ENCODE results near the gene STX17. TPM values are rescaled to one million over a fixed set of nuclear protein-coding genes. Genes with fewer than 3 reads are reported as not detected.

STX17 gene
- total RNA-seq, 2 donors from 2014 or later: 34.0 to 87.9 TPM

DNA sequence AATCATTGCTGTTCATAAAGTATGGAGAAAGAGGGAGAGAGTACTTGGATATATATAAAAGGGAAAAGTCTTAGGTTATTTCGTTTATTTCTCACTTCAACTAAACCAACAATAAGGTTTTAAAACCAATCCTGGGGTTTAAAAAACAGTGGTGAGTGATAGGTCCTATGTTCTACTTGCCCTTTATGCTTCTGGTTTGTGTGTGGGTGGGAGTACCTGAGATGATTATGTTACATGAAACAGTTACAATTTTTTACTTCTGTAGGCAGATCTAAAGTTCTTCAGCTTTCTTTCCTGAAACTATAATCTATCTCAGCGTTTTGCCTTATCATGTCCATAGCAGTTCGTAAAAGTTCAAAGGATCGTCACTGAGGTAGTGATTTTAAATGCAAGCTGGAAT lies 49.2 kb downstream of the STX17 start:
- H3K4me3 ChIP-seq: no peak overlapping the region
- no peaks in the 10 kb centered on the region for H3K9me3 ChIP-seq
- 77% methylated on average over 4 of the region's 4 CpGs for WGBS
- DNase-seq (ENCODE audit: low spot score): no peak
- no peak overlapping the region for H3K27ac ChIP-seq
- intact Hi-C loops (cut with DNase I): no loop called here
- H3K27me3 ChIP-seq (replicated peaks; ENCODE audit: insufficient read depth): no peaks in the 10 kb centered on the region
- H3K4me1 ChIP-seq (replicated peaks): no peaks in the 10 kb centered on the region
- TF ChIP-seq, protein P1, sequence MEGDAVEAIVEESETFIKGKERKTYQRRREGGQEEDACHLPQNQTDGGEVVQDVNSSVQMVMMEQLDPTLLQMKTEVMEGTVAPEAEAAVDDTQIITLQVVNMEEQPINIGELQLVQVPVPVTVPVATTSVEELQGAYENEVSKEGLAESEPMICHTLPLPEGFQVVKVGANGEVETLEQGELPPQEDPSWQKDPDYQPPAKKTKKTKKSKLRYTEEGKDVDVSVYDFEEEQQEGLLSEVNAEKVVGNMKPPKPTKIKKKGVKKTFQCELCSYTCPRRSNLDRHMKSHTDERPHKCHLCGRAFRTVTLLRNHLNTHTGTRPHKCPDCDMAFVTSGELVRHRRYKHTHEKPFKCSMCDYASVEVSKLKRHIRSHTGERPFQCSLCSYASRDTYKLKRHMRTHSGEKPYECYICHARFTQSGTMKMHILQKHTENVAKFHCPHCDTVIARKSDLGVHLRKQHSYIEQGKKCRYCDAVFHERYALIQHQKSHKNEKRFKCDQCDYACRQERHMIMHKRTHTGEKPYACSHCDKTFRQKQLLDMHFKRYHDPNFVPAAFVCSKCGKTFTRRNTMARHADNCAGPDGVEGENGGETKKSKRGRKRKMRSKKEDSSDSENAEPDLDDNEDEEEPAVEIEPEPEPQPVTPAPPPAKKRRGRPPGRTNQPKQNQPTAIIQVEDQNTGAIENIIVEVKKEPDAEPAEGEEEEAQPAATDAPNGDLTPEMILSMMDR (IDR thresholded peaks at IDR 0.05): no peak
- TF ChIP-seq POLR2AphosphoS5 (IDR thresholded peaks at IDR 0.05) (no peak), POLR2A (IDR thresholded peaks at IDR 0.05) (no peak)
- no peaks in the 10 kb centered on the region for H3K36me3 ChIP-seq

DNA sequence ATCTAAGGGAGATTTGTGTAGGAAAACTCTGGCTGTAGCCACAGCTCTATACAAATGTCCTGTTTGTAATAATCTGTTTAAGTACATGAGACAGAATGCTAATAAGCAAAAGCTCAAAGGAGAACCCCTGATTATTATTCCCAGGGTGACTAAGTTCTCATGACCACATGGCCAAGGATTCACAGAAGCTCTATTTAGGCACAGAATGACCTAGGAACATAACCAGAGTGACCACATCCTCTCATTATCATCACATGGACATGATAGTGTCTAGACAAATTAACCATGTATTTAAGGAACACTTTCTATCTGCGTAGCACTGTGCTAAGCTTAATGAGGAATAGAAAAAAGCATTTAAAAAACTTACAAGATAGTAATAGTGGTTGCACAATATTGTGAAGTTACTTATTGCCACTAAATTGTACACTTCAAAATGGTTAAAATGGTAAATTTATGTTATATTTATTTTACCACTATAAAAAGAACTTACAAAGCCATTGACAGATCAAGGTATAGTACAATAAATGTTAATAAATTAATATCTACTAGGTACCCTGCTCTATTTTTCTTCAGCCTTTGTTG lies 56.3 kb downstream of the STX17 start:
- Histone ChIP-seq H3K9me3 (no peaks in the 10 kb centered on the region), H3K36me3 (no peaks in the 10 kb centered on the region), H3K27me3 (replicated peaks; ENCODE audit: insufficient read depth) (no peaks in the 10 kb centered on the region), H3K27ac (no peak overlapping the region), H3K4me1 (replicated peaks) (no peaks in the 10 kb centered on the region), H3K4me3 (no peak overlapping the region)
- intact Hi-C loops (cut with DNase I): no loop called here
- DNase-seq (ENCODE audit: low spot score): no peak
- WGBS: 94% methylated on average over 1 of the region's 1 CpG
- TF ChIP-seq, protein P1 (IDR thresholded peaks at IDR 0.05): no peak
- TF ChIP-seq POLR2A (IDR thresholded peaks at IDR 0.05): no peak
- TF ChIP-seq POLR2AphosphoS5 (IDR thresholded peaks at IDR 0.05): no peak

DNA sequence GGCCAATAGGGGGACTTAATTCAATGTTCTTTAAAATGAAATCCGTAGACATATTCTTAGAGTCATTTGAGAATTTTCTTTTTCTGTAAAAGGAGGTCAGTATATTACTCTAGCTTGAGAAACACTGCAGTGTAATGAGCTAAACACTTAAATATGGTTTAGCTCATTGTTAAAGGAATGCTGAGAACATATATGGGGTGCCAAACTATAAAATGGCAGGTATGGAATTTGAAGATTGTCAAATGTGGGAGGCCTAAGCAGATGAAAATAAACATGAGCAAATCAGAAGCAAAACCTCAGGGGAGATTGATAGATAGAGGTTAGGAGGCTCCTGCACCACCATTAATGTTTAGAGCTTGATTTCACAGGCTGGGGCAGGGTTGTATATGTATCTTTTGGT lies 57.9 kb downstream of the STX17 start:
- no peak for DNase-seq (ENCODE audit: low spot score)
- TF ChIP-seq, protein P1 (IDR thresholded peaks at IDR 0.05): no peak
- TF ChIP-seq POLR2AphosphoS5 (IDR thresholded peaks at IDR 0.05): no peak
- no peak for TF ChIP-seq POLR2A (IDR thresholded peaks at IDR 0.05)
- Histone ChIP-seq H3K36me3 (no peaks in the 10 kb centered on the region), H3K9me3 (no peaks in the 10 kb centered on the region), H3K27ac (no peak overlapping the region), H3K27me3 (replicated peaks; ENCODE audit: insufficient read depth) (no peaks in the 10 kb centered on the region), H3K4me1 (replicated peaks) (no peaks in the 10 kb centered on the region), H3K4me3 (no peak overlapping the region)
- intact Hi-C loops (cut with DNase I): no loop called here
- 93% methylated on average over 1 of the region's 1 CpG for WGBS

DNA sequence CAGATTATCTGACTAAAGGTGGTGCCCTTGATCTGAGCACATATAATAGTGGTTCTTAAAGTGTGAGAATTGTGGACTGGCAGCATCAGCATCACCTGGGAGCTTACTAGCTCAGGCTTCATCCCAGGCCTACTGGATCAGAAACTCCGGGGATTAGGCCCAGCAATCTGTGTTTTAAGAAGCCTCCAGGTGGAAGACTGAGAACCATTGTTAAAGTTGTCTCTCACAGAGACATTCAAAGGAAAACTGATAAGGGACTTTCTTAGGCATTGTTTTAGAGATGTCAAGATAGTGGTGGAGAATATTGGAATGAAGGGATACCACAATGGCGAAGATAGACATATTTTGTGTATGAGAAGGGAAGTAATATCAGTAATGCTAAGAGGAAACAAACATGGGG lies 59.5 kb downstream of the STX17 start:
- no peak for DNase-seq (ENCODE audit: low spot score)
- TF ChIP-seq POLR2AphosphoS5 (IDR thresholded peaks at IDR 0.05): no peak
- no peak for TF ChIP-seq POLR2A (IDR thresholded peaks at IDR 0.05)
- TF ChIP-seq, protein P1 (IDR thresholded peaks at IDR 0.05): no peak
- Histone ChIP-seq H3K4me1 (replicated peaks) (no peaks in the 10 kb centered on the region), H3K36me3 (no peaks in the 10 kb centered on the region), H3K9me3 (no peaks in the 10 kb centered on the region), H3K4me3 (no peak overlapping the region), H3K27ac (no peak overlapping the region), H3K27me3 (replicated peaks; ENCODE audit: insufficient read depth) (no peaks in the 10 kb centered on the region)
- intact Hi-C loops (cut with DNase I): no loop called here
- WGBS: 72% methylated on average over 2 of the region's 2 CpGs

DNA sequence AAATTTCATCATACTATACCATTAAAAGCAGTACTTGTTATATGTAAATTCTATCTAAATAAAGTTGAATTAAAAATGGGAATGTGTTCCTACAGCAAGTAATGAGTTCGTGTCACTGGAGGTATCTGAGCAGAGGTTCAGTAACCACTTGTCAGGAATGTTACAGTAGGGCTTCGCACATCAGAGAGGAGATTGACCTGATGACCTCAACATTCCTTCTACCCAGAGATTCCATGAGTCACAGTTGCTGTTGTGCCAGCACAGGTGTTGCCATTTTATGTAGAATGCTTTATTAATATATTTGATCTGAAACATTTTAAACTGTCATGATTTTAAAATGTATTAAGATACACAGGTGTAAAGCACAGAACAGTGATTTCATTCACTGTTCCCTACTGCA lies 60.3 kb downstream of the STX17 start:
- Histone ChIP-seq H3K27ac (no peak overlapping the region), H3K27me3 (replicated peaks; ENCODE audit: insufficient read depth) (no peaks in the 10 kb centered on the region), H3K36me3 (no peaks in the 10 kb centered on the region), H3K9me3 (no peaks in the 10 kb centered on the region), H3K4me1 (replicated peaks) (no peaks in the 10 kb centered on the region), H3K4me3 (no peak overlapping the region)
- intact Hi-C loops (cut with DNase I): no loop called here
- TF ChIP-seq, protein P1 (IDR thresholded peaks at IDR 0.05): no peak
- no peak for TF ChIP-seq POLR2A (IDR thresholded peaks at IDR 0.05)
- no peak for TF ChIP-seq POLR2AphosphoS5 (IDR thresholded peaks at IDR 0.05)
- DNase-seq (ENCODE audit: low spot score): no peak
- WGBS: 73% methylated on average over 2 of the region's 2 CpGs

All from prostate gland (tissue), 2 donors.